Right ventricle myocardium superior (tissue), 1 donor: ENCODE measurements around the gene DIAPH1. TPM values are rescaled to one million over a fixed set of nuclear protein-coding genes. Genes with fewer than 3 reads are reported as not detected.

Experiments
- ATAC-seq: fragments of 200-7000 bp; cut with Tn5 transposase; one replicate; pipeline ENCODE4 v1.9.1; 2020; ENCODE audit warnings: mild to moderate bottlenecking; ENCODE audit not compliant: poor library complexity
- DNase-seq: peaks from one replicate; pipeline ENCODE4 v3.0.0-alpha.2; 2020
- intact Hi-C: fragments of 100-400 bp; cut with DNase I; formaldehyde crosslinking; loops from one replicate; pipeline ENCODE4 v1.11.2; 2022
- total RNA-seq: library from RNA; stranded (reverse); fragmentation: NEBNext Ultra II Directional; extraction: Animal tissue kit (Norgen Biotek cat#: 25700); gene quantifications from one replicate; pipeline ENCODE4 v1.2.1, GENCODE V29; 2021
- donor health status: DM: no; HTN: yes; CAD: no; lungs with severe emphysema.

The DIAPH1 gene
- total RNA-seq, 1 donor from 2014 or later: 32.0 TPM

- intact Hi-C loops: no loop called here
- DNase-seq: no peak
- no peak for ATAC-seq
Measured at GRCh38 chr5:141641634-141642267, 23.0 kb upstream of the DIAPH1 start.

GRCh38 chr5:141640698-141641097, 21.9 kb upstream of the DIAPH1 start:
- no peak for ATAC-seq
- DNase-seq: no peak
- intact Hi-C loops: no loop called here

GRCh38 chr5:141640051-141640415, 21.2 kb upstream of the DIAPH1 start:
- intact Hi-C loops: no loop called here
- DNase-seq: no peak
- ATAC-seq: no peak

- no peak for ATAC-seq
- intact Hi-C loops: no loop called here
Measured at GRCh38 chr5:141639357-141640050, 20.7 kb upstream of the DIAPH1 start.

GRCh38 chr5:141638771-141639170, 20.0 kb upstream of the DIAPH1 start:
- no peak for ATAC-seq
- DNase-seq: no peak
- intact Hi-C loops: no loop called here

More at GRCh38 chr5:141639357-141640050, 20.7 kb upstream of the DIAPH1 start:
- no peak for DNase-seq

- DNase-seq: peak; percentile 74
- peak; percentile 47 for ATAC-seq
- intact Hi-C loops: no loop called here
Measured at GRCh38 chr5:141637767-141638419, 19.1 kb upstream of the DIAPH1 start.

- DNase-seq (no peak), ATAC-seq (peak; percentile 34)
- intact Hi-C loops: no loop called here
Measured at GRCh38 chr5:141637123-141637766, 18.4 kb upstream of the DIAPH1 start.

- intact Hi-C loops: no loop called here
- DNase-seq (peak; percentile 97), ATAC-seq (peak; percentile 99)
Measured at GRCh38 chr5:141636413-141637122, 17.8 kb upstream of the DIAPH1 start, which contains the start of the genes HDAC3 and RELL2. HDAC3 (minus strand) TSS chr5:141636849; CDS start chr5:141636790, 59 bp downstream. RELL2 (plus strand) TSS chr5:141636997; CDS start chr5:141638226, 1,229 bp downstream.

- DNase-seq (no peak), ATAC-seq (no peak)
- intact Hi-C loops: no loop called here
Measured at GRCh38 chr5:141636106-141636412, 17.3 kb upstream of the DIAPH1 start.

GRCh38 chr5:141635646-141636045, 16.8 kb upstream of the DIAPH1 start:
- intact Hi-C loops: no loop called here
- no peak for DNase-seq
- no peak for ATAC-seq

GRCh38 chr5:141634720-141635119, 15.9 kb upstream of the DIAPH1 start:
- intact Hi-C loops: no loop called here
- ATAC-seq: no peak
- no peak for DNase-seq

- intact Hi-C loops: no loop called here
- no peak for DNase-seq
- no peak for ATAC-seq
Measured at GRCh38 chr5:141633871-141634561, 15.2 kb upstream of the DIAPH1 start.

- intact Hi-C loops: no loop called here
- ATAC-seq: no peak
- no peak for DNase-seq
Measured at GRCh38 chr5:141632650-141633049, 13.8 kb upstream of the DIAPH1 start.

- intact Hi-C loops: no loop called here
- no peak for ATAC-seq
- no peak for DNase-seq
Measured at GRCh38 chr5:141630570-141631140, 11.9 kb upstream of the DIAPH1 start.

GRCh38 chr5:141628175-141628788, 9.5 kb upstream of the DIAPH1 start:
- intact Hi-C loops: no loop called here
- ATAC-seq (no peak), DNase-seq (no peak)

- intact Hi-C loops: no loop called here
- DNase-seq (no peak), ATAC-seq (no peak)
Measured at GRCh38 chr5:141623611-141624010, 4.8 kb upstream of the DIAPH1 start.

GRCh38 chr5:141623186-141623585, 4.4 kb upstream of the DIAPH1 start:
- DNase-seq: no peak
- no peak for ATAC-seq
- intact Hi-C loops: no loop called here
